Cortex of kidney (tissue), 1 donor: ENCODE data around the gene TTI1.

Experiments used
- DNase-seq: peaks from one replicate; lab custom pipeline; 2025; lab: John Stamatoyannopoulos, UW

Gene TTI1

GRCh38 chr20:38054647-38055046, 21.4 kb upstream of the TTI1 start:
- DNase-seq, result no peak

DNA sequence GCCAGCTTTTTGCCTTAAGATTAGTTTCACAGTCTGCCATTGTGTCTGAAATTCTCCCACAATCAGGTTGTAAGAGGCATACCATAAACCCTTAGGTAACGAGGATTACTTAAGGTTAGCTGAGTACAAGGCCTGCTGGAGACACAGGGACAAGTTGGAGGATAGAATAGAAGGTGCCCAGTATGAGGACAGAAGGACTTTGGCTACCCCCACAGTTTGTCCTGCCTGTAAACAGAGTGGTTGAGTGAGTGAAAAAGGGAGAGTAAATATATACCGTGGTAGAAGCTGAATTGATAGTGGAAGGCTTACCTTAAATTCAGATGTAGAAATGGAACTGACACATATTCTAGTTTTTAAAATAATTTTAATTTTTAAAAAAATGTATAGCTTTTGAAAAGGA, 19.6 kb upstream of the TTI1 start:
- DNase-seq, result no peak

DNA sequence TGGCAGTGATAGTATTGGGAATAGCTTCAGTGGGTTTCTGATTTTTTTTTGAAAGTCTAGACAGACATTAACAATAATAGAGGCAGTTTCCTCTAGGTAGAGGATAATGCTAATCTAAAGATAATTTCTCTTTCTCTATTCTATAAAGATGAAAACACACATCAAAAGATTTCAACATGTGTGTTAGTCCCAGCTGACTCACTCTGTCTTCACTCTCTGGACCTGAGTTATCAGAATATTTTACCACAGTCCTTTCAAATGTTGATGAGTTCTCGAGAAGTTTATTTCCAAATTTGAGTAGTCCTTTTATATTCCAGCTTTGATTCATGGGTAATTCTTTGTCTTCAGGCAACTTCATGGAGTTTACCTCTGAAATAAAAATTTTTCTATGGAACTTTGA, 17.4 kb upstream of the TTI1 start:
- DNase-seq, result no peak

DNA sequence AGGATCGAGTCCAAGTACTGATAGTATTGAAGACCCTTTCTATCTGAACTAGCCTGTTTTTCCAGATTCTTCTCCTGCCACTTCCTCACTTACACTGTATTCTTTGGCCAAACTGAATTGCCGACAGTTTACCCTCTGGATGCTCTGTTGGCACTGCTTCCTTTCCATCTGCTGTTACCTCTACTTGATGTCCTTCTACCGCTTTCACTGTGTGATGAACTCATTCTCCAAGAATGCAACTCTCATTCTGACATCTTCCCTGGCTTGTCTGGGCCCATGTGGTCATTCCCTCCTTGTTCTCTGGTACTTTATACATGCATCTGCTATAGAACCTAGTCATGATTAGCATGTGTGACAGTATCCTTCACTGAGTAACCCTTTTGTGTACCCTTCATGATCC, 16.5 kb upstream of the TTI1 start:
- DNase-seq, result no peak

- no peak for DNase-seq
Observed at GRCh38 chr20:38046572-38046971, 13.3 kb upstream of the TTI1 start.

DNA sequence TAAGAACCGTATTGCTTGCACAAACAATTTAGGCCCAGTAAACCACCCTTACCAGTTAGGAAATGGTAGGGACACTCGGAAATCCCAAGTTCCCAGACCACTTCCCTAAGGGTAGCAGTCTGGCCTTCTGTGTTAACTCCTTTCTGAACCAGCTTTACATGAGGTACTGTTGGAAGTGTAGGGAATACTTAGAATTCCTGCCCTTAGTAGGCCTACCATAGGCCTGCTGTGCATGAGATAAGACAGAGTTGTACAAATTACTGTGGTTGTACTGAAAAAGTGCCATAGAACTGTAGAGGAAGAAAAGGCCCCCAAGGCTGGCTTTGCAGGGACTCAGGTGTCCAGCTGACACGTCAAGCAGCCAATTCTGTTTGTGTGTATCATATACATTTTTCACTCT, 11.4 kb upstream of the TTI1 start:
- no peak for DNase-seq

DNA sequence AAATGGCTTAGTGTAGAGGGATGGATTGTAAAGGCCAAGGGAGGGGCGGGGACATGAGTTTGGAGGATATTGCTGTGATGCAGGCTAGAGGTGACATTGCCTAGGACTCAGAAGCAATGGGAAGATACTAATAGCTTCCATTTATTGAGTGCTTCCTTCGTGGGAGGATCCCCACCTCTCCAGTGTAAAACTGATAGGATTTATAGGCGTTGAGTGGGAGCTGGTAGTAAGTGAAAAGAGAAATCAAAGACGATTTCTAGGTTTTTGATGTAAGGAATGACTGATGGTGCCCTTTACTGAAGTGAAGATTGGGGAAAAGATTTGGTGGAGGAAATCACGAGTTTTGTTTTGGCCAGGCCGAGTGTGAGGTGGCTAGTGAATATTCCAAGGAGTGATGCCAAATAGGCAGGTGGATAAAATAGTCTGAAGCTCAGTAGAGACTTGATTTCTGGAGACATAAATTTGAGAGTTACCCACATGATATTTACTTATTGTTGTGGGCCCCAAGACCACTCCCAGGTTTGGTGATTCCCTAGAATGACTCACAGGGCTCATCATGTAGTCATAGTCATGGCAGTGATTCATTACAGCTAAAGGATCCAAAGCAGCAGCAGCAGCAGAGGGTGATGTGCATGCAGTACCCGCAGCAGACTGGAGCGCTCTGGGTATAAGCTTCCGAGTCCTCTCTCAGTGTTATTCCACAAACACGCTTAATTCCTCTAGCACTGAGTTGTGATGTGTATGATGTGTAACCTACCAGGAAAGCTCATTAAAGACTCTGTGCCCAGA, 10.4 kb upstream of the TTI1 start:
- DNase-seq, result no peak

- DNase-seq, result no peak
Observed at GRCh38 chr20:38040276-38040675, 7.0 kb upstream of the TTI1 start.

GRCh38 chr20:38036366-38036765, 3.1 kb upstream of the TTI1 start:
- DNase-seq, result no peak

- no peak for DNase-seq
Observed at GRCh38 chr20:38034961-38035360, 1.7 kb upstream of the TTI1 start.

GRCh38 chr20:38034108-38034649, 923 bp upstream of the TTI1 start:
- DNase-seq, result no peak

GRCh38 chr20:38032585-38033329, 499 bp downstream of the TTI1 start:
- no peak for DNase-seq

DNA sequence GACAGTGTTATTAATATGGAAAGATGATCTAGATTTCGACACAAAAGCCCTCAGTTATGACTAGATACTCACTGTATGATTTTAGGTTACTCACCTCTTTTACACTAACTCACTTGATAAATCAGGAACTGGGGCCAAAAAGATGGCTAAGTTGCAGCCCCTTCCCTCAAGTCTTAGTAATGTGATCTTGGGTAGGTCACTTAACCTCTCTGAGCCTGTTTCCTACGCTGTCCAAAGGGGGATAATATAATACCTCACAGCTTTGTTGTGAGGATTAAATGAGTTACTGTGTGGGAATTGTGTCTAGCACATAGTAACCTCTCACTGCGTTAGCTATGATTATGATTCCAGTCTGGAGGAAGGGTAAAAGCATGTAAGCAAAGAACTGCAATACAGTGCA, 1.3 kb downstream of the TTI1 start:
- DNase-seq, result no peak

- DNase-seq, result no peak
Observed at GRCh38 chr20:38029453-38029852, 3.8 kb downstream of the TTI1 start.

DNA sequence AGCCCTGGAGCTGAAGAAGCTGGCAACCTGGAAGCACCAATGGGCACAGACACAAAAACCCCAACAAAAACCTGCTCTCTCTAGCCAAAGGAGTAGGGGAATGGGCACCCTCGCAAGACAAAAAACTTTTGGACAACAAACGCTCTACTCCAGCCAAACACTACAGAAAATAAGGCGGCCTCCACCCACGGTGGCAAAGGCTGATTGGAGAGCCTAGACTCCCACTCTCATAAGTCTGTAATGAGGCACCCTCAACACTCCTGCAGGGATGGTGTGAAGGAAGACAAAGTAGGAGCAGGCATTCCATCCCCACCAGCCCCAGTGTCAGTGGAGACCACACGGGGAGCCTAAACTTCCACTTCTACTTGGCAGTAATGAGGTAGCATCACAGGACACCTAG, 8.8 kb downstream of the TTI1 start:
- no peak for DNase-seq

DNA sequence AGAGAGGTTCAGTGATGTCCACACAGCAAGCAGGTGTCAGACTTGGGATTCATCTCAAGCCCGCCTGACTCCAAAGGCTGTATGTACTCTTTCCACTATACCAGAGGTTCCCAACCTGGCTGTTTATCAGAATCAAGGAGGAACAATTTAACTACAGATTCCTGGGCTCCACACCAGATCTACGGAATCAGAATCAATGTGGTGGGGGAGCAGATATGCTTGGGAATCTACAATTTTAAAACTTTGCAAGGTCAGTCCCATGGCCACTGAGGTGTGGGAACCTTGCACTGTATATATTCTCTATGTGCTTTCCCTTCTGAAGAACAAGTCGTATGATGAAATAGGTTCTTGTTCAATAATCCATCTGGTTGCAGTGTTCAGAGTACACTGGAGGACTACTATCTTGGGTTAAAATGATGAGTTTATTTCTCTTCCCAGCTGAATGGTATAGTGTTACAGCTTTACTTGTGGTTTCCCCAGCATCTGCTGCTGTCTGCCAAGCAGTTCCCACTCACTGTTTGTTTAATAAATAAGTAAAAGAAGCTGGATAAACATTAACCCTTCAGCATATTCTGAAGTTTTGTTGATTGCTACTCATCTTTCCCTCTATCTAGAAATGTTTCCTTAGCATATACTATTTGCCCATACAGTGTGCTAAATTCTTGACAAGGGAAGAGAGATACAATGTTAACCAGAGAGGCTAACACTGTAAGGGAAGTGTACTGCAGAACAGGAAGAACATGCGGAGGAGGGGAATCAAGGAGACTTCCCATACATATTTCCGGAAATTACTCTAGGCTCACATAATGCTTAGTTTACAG, 9.9 kb downstream of the TTI1 start:
- DNase-seq, result no peak

DNA sequence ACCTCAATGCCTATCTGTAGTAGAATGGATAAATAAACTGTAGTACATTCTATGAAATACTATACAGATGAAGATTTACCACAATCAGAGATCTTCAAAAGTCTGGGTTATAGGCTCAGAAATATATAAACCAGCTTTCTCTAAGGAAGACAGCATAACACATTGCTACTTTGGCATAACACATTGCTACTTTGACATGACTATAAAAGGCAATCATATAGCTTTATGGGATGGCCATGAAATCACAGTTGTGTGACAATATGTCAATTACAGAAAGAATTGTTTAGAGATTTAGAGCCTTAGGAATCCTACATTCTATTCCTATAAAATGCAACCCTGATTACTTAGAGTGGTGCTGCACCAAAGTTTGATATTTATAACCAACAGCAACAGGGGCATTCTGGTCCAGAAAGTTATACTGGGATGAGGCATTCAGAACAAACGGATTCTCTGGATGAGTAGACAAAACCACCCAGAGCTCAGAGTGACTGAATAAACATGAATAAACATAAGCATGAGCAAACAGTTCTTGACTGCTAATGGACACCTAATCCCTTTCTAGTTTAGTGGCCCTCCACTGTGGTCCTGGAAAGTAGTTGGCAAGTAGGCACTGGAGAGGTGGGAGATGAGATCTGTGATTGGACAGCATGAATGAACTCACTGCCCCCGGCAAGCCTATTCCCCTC, 12.0 kb downstream of the TTI1 start:
- no peak for DNase-seq

GRCh38 chr20:38018385-38018784, 14.9 kb downstream of the TTI1 start:
- DNase-seq, result no peak

DNA sequence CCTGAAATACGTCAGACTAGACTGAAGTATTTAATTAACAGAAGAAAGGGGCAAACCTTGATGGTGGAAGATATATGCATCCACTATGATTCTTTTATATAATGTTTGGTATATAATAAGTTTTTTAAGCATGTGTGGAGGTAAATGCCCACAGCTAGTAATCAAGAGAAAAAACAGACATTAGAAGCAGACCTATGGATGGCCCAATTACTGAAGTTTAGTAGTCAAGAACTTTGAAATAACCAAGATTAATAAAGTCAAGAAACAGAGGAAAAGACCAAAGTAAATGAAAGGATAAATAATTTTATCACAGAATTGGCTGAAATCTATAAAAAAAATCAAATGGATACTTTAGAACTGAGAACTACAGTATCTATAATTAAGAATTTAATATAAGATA, 15.3 kb downstream of the TTI1 start:
- no peak for DNase-seq

GRCh38 chr20:38013887-38014286, 19.4 kb downstream of the TTI1 start:
- no peak for DNase-seq

DNA sequence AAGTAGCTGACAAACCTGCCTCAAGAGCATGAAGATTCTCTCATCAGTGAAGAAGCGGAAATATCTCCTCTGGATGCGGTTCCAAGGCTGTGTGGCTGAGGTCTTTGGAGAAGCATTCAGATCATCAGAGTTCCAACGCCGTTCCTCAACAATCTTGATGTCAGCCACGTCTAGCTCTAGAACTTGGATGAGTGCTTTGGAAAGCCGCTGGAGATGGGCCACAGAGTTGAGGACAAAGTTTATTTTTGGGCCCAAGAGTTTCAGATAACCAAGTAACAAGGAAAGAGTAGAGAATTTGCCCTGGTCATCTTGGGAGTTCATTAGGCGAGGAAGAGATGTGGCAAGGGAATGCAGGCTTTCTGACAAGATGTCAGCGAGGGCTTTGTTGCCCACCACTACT, 20.9 kb downstream of the TTI1 start:
- no peak for DNase-seq

DNA sequence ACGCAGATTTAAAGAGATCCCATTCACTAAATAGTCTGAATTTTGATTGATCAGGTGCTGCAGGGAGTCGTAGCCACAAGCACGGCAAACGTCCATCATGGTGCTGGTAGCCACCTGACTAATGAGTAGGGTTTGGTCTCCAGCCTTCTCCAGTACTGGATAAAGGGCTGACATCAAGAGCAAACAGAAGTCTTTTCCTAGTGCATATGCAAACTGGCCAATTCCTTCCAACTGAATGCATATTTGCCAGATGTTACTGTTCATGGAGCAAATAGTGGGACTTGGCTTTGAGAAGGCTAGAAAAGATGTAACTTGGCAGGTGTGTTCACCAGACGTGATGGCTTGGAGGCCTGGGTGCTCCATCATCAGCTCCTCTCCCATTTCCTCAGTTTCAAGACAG, 21.6 kb downstream of the TTI1 start:
- no peak for DNase-seq
